Activated CD8-positive, alpha-beta T cell treated with anti-CD3 and anti-CD28 coated beads, Interleukin-2, amount 10 ng/mL, durations not matched to agents 7 days and 5 days (primary cell): ENCODE data around the gene GASK1B. TPM values are rescaled to one million over a fixed set of nuclear protein-coding genes. Genes with fewer than 3 reads are reported as not detected.

Source experiments
- ATAC-seq: fragments of 150-1000 bp; cut with Tn5 transposase; one replicate; pipeline ENCODE4 v1.10.0; 2021; ENCODE audit warnings: moderate library complexity
- CTCF ChIA-PET: fragments of 350-600 bp; sonication (Branson Sonifier 250); formaldehyde crosslinking; loops from one replicate; lab custom pipeline; 2021; ENCODE audit warnings: antibody characterized with exemption; lab: Charles Lee
- POLR2A ChIA-PET: fragments of 350-600 bp; sonication (Branson Sonifier 250); formaldehyde crosslinking; loops from one replicate; lab custom pipeline; 2021; ENCODE audit warnings: antibody characterized with exemption; lab: Charles Lee
- DNase-seq: peaks from one replicate; pipeline ENCODE4 v3.0.0-alpha.2; 2020
- H3K27ac Mint-ChIP-seq: one replicate; pipeline ENCODE4 v1.8.0; 2021; ENCODE audit warnings: mild to moderate bottlenecking, mixed read lengths
- H3K27me3 Mint-ChIP-seq: one replicate; pipeline ENCODE4 v1.8.0; 2021; ENCODE audit warnings: low read depth, mixed read lengths
- H3K36me3 Mint-ChIP-seq: one replicate; pipeline ENCODE4 v1.8.0; 2021; ENCODE audit warnings: low read depth, mixed read lengths
- H3K4me1 Mint-ChIP-seq: one replicate; pipeline ENCODE4 v1.8.0; 2021; ENCODE audit warnings: low read depth, mixed read lengths
- H3K4me3 Mint-ChIP-seq: one replicate; pipeline ENCODE4 v1.8.0; 2021; ENCODE audit warnings: mild to moderate bottlenecking, mixed read lengths
- H3K9me3 Mint-ChIP-seq: one replicate; pipeline ENCODE4 v1.8.0; 2022; ENCODE audit warnings: mixed read lengths; ENCODE audit not compliant: insufficient read depth
- total RNA-seq, 2 experiments: library from RNA; stranded (reverse); gene quantifications; one replicate each; pipeline ENCODE4 v1.2.3, GENCODE V29; 2021

GASK1B gene
- total RNA-seq, 2 experiments from 2014 or later = not detected

DNA sequence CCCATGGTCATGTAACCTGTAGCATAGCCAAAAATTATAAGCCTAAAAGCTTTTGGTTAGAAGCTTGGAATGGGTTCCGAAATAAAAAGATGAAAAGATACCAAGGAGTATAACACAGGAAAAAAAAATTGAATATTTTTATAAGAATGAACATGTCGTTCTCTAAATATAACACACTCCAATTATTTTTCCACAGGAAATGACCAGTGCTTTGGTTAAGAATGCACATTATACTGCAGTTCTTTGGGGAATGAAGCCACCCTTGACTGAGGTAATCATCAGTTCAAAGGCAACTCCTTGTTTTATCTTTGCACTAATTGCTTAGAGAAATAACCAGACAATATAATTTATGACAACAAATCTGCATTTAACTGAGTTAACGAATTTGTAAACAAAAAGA is 6.6 kb upstream of the GASK1B start:
- Mint-ChIP-seq H3K9me3 (no peaks in the 10 kb centered on the region), H3K4me1 (no peaks in the 10 kb centered on the region), H3K27me3 (peaks cover 2% of the 10 kb centered on the region), H3K36me3 (no peaks in the 10 kb centered on the region), H3K27ac (no peak overlapping the region), H3K4me3 (no peak overlapping the region)
- CTCF ChIA-PET = interaction anchor here (1.0 to 2.2 kb wide), 2 partner anchors 8 to 15 kb away, joined by 3 to 5 read pairs; no protein-coding TSS in a partner anchor
- POLR2A ChIA-PET = no interaction called here
- no peak for DNase-seq
- ATAC-seq = no peak

DNA sequence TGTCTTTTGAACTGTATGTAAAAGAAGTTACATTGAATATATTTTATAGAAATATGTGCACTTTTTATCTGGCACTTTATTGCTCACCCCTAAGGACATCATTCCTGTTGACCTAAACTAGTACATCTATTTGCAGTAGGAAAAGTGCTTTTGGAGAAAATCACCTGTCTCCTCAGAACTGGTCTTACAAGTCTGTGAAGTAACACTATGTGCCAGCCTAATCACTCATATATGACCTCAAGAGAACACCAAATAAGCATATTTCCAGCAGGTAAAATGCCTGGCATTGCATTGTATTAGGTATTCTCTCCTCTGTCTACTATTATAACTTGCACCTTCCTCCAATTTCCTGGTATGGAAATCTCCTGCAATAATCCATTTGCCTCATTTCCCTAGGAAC is 4.0 kb upstream of the GASK1B start:
- CTCF ChIA-PET = no interaction called here
- ATAC-seq (no peak), DNase-seq (no peak)
- Mint-ChIP-seq H3K27me3 (peaks cover 18% of the 10 kb centered on the region), H3K27ac (no peak overlapping the region), H3K36me3 (no peaks in the 10 kb centered on the region), H3K4me1 (peaks cover 3% of the 10 kb centered on the region), H3K9me3 (no peaks in the 10 kb centered on the region), H3K4me3 (no peak overlapping the region)
- POLR2A ChIA-PET = no interaction called here

DNA sequence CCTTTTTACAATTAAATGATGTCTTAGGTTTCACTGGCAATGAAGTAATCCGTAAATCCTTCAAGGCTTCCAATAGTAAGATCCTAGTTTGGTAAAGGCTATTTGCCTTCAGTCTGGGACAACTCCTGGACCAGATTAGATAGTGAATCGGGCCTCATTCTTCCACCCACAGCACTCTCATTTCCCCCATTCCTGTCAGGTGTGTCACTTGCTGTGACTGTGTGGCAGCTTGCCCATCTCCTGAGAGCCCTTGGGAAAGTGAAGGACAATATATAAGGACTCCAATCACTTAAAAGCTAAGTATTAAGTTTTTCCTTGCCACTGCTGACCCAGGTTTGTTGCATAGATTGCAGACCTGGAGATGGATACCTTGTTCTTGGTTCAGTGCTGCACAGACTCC is 3.3 kb upstream of the GASK1B start:
- no peak for DNase-seq
- H3K4me1 Mint-ChIP-seq = peaks cover 3% of the 10 kb centered on the region
- no peaks in the 10 kb centered on the region for H3K9me3 Mint-ChIP-seq
- ChIA-PET POLR2A (no interaction called here), CTCF (interaction anchor here (1.5 kb wide), 1 partner anchor 18 kb away, joined by 4 read pairs; no protein-coding TSS in a partner anchor)
- ATAC-seq = no peak
- no peak overlapping the region for H3K4me3 Mint-ChIP-seq
- H3K27ac Mint-ChIP-seq = no peak overlapping the region
- peaks cover 21% of the 10 kb centered on the region for H3K27me3 Mint-ChIP-seq
- H3K36me3 Mint-ChIP-seq = no peaks in the 10 kb centered on the region

DNA sequence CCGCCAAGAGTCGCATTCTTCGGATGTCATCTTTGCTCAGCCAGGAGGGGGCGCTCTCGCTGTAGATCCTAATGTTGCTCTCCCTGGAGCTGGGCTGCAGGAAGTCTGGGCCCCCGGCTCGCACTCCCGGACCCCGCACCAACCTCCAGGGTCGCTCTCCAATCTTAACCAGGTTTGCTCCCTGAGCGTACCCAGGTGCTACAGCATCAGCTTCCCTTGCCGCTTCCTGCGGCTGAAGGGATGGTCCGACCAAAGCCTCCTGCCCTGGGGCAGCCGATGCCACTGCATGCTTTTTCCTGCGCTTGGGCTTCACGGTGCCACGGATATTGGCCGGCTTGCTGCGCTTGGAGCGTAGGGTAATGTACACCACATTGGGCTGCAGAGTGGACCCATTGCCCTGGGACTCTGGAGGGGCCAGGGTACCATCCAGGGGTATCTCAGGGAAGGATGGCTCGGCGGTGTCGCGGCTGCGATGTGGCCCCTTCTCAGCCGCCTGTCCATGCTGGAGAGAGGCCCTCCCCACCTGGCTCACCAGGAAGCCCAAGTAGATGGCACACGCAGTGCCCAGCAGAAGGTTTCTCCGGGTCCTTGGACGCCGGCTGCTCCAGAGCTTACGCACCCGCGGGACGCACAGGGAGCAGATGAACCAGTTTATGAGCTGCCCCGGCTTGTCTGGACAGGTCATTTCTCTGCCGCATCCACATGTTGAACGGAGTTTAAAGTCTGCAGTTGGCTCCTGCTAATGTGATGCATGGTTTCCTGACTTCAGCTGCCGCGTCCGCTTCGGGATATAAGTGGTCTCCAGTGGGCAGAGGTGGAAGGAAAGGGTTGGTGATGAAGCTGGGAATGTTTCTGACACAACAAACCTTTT is 1.9 kb downstream of the GASK1B start:
- Mint-ChIP-seq H3K27ac (no peak overlapping the region), H3K9me3 (no peaks in the 10 kb centered on the region), H3K4me1 (peaks cover 3% of the 10 kb centered on the region), H3K36me3 (no peaks in the 10 kb centered on the region), H3K27me3 (peaks cover 38% of the 10 kb centered on the region), H3K4me3 (no peak overlapping the region)
- ATAC-seq (no peak), DNase-seq (peak; percentile 26)
- POLR2A ChIA-PET = no interaction called here
- CTCF ChIA-PET = interaction anchor here (1.0 to 2.5 kb wide), 4 partner anchors 8 to 84 kb away, joined by 3 to 7 read pairs (median 4); no protein-coding TSS in a partner anchor

DNA sequence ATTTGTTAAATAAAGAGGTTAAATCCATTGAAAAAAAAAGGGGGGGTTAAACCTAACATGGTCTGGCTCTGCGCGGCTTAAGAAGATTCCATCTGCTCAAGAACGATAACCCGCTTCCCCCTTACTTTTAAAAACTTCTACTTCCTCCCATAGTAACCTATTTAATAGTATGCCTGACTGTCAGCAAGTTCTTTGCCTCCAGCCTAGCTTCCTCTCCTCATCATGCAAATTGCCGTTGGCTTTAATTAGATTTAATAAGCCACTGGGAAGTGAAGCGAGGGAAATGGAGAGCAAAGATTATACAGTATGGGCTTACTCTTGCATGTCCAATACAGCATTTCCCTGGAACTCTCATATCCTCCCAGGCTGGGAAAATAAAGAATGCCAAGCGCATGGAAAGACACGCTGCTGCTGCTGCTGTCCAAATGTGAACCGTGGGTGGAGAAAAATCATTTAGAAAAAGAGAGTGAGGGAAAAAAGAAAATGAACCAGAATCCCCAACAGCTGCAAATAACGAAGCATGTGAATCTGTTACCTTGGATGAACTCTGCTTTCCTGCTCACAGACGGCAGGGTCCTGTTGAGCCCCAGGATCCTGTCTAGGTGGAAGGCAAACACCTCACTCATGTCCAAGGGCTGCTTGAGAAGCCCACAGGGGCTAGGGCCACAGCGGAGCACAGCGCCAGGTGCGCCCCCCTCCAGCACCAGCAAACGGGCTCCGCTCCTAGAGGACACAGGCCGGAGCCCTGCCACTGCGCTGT is 2.7 kb downstream of the GASK1B start:
- no peaks in the 10 kb centered on the region for H3K36me3 Mint-ChIP-seq
- no peaks in the 10 kb centered on the region for H3K9me3 Mint-ChIP-seq
- ChIA-PET POLR2A (no interaction called here), CTCF (interaction anchor here (0.6 to 2.5 kb wide), 5 partner anchors 10 to 246 kb away, joined by 3 to 7 read pairs (median 3); no protein-coding TSS in a partner anchor)
- no peak for DNase-seq
- no peak overlapping the region for H3K27ac Mint-ChIP-seq
- H3K4me1 Mint-ChIP-seq = peaks cover 3% of the 10 kb centered on the region
- no peak overlapping the region for H3K4me3 Mint-ChIP-seq
- no peak for ATAC-seq
- peaks cover 38% of the 10 kb centered on the region for H3K27me3 Mint-ChIP-seq

DNA sequence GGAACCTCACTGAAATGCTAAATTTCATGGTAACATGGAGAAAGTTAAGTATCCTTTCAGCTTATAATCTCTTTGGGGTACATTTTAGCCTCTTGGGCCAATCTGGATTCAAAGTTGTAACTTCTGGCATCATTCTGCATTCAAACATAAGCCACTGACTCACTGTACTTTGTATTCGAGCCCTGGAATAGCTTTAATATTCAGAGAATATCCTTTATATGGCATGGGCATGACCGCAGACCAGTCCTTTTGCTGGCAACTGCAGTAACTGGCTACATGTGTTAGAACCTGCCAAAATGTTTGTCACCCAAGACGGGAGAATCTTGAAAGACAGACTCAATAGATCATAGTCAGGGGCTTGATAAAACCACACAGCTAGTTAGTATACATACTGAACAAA is 3.3 kb downstream of the GASK1B start:
- ChIA-PET POLR2A (no interaction called here), CTCF (interaction anchor here (0.6 to 2.5 kb wide), 3 partner anchors 20 to 246 kb away, joined by 3 to 7 read pairs (median 3); no protein-coding TSS in a partner anchor)
- H3K27me3 Mint-ChIP-seq = peaks cover 38% of the 10 kb centered on the region

DNA sequence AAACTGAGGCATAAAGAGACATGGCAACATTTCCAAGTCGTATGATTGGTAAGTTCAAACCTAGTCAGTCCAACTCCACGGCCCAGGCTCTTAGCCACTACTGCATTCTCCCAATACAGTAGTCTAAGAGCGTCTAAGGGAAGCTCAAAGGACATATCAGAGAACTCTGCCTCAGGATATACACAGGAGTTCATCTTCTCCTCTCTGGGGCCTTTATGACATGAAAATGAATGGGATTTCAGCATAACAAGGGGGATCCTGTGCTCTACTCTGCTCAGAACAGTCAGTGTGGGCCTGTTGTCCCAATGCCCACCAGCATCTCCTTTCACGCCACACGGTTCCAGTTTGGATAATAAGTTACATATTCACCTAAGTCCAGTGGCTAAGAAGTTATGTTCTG is 4.2 kb downstream of the GASK1B start:
- ChIA-PET POLR2A (no interaction called here), CTCF (no interaction called here)
- Mint-ChIP-seq H3K27me3 (peaks cover 33% of the 10 kb centered on the region), H3K36me3 (no peaks in the 10 kb centered on the region), H3K4me3 (no peak overlapping the region), H3K27ac (no peak overlapping the region), H3K9me3 (no peaks in the 10 kb centered on the region), H3K4me1 (peaks cover 3% of the 10 kb centered on the region)
- ATAC-seq (no peak), DNase-seq (no peak)

More for the DNA sequence above, 3.3 kb downstream of the GASK1B start:
- DNase-seq (no peak), ATAC-seq (no peak)
- Mint-ChIP-seq H3K36me3 (no peaks in the 10 kb centered on the region), H3K4me3 (no peak overlapping the region), H3K9me3 (no peaks in the 10 kb centered on the region), H3K4me1 (peaks cover 3% of the 10 kb centered on the region), H3K27ac (no peak overlapping the region)

DNA sequence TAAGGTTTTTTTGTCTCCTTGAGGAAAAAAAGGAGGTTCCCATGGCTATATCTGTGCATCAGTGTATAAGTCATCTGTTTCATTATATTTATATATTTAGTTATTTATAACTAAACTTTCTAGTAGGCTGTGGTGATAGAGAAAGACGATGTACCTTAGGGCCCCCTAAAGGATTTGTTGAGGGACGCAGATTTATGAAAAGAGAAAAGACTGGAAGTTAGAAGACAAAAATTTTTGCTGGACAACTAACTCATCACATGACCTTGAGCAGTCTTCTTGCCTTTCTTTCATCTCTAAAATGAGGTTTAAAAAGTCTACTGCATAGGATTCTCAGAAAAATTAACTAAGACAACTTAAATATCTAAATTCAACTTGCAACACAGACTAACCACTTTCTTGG is 6.1 kb downstream of the GASK1B start:
- H3K27ac Mint-ChIP-seq = no peak overlapping the region
- no peak for DNase-seq
- H3K4me3 Mint-ChIP-seq = no peak overlapping the region
- no peaks in the 10 kb centered on the region for H3K36me3 Mint-ChIP-seq
- CTCF ChIA-PET = no interaction called here
- ATAC-seq = no peak
- H3K4me1 Mint-ChIP-seq = no peaks in the 10 kb centered on the region
- no peaks in the 10 kb centered on the region for H3K9me3 Mint-ChIP-seq
- POLR2A ChIA-PET = no interaction called here
- H3K27me3 Mint-ChIP-seq = peaks cover 24% of the 10 kb centered on the region

DNA sequence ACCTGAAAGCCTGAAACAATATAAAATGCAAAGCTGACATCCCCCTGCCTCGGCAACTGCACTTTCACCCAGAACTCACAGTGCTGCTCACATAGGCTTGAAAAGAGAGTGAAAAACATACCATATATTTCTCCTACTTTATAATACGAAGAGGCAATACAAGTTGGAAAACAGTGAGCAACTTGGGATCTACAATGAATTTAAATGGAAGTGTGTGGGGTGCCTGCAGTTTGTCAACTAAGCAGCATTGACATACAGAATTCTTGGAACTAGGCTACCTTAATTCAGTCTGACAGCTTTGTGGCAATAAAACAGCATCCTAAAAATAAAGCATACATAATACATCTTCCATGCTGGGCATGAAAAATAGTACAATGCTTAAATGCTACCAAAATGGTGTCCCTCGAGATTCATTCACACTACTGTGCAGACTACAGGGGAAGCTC is 8.0 kb downstream of the GASK1B start:
- POLR2A ChIA-PET = no interaction called here
- DNase-seq = no peak
- no peak overlapping the region for H3K4me3 Mint-ChIP-seq
- no peaks in the 10 kb centered on the region for H3K9me3 Mint-ChIP-seq
- ATAC-seq = no peak
- H3K4me1 Mint-ChIP-seq = no peaks in the 10 kb centered on the region
- H3K36me3 Mint-ChIP-seq = no peaks in the 10 kb centered on the region
- CTCF ChIA-PET = interaction anchor here (1.6 kb wide), 1 partner anchor 15 kb away, joined by 3 read pairs; no protein-coding TSS in a partner anchor
- no peak overlapping the region for H3K27ac Mint-ChIP-seq
- peaks cover 9% of the 10 kb centered on the region for H3K27me3 Mint-ChIP-seq

DNA sequence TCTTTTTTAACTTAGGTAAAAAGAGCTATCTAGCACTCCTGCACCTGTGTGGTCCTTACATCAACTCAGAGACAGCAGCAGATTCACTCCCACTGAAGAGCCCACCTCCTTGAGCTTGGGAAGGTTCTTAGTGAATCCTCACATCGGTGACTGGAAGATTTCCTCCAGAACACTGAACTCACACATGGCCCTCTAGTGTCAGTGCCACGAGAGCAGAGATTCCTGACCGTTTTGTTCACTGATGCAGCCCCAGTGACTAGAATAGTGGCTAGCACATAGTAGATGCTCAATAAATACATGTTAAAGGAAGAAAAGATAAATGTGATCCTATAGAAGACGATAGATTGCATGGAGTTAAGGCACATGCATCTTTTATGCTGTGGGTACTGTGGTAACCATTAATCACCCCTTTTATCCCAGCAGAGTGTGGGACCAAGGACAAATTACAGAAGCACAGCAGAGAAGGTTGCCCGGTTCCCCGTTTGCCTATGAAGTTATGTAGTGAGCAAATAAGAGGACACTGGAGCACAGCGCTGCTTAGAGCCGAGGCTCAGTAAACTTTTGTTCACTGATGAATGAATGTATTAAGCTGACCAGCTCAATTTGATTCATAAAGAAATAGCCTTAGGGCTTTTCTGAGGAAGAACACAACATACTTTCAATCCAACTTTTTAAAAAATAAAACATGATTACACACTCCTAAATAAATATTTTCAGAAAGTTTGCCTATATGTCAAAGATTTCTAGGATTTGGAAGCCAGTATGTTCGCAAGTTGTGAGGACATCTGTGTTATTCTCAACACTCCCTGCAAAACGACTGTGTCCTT is 8.7 kb downstream of the GASK1B start:
- DNase-seq (no peak), ATAC-seq (no peak)
- Mint-ChIP-seq H3K9me3 (no peaks in the 10 kb centered on the region), H3K36me3 (no peaks in the 10 kb centered on the region), H3K27ac (no peak overlapping the region), H3K4me3 (no peak overlapping the region), H3K27me3 (peaks cover 5% of the 10 kb centered on the region), H3K4me1 (no peaks in the 10 kb centered on the region)
- ChIA-PET CTCF (interaction anchor here (1.6 kb wide), 1 partner anchor 15 kb away, joined by 3 read pairs; no protein-coding TSS in a partner anchor), POLR2A (no interaction called here)

DNA sequence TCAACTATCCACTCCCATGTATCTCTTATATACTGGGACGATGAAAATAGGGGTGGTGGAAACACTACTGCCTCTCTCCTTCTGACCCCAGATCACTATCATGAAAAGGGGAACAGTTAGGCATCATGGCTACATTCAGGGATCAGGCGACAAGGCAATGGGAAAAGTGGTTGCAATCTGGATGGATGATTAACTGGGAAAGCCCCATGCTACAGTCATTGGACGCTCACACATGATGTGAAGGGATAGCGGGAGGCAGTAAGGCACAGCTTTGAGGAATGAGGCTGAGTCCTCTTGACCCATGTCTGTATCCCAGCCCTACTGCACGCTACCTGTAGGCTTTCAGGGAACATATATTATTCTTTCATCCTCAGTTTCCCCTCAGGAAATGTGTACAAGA is 10.2 kb downstream of the GASK1B start:
- Mint-ChIP-seq H3K4me1 (no peaks in the 10 kb centered on the region), H3K27me3 (peaks cover 4% of the 10 kb centered on the region), H3K36me3 (no peaks in the 10 kb centered on the region), H3K27ac (no peak overlapping the region), H3K4me3 (no peak overlapping the region), H3K9me3 (no peaks in the 10 kb centered on the region)
- POLR2A ChIA-PET = no interaction called here
- CTCF ChIA-PET = interaction anchor here (0.9 kb wide), 1 partner anchor 9 kb away, joined by 3 read pairs; no protein-coding TSS in a partner anchor
- DNase-seq (no peak), ATAC-seq (no peak)
